Measurements from ENCODE around the gene COPG2.
"Not testable (repeated sequence)": the region's sequence is repeated elsewhere in the genome, so short reads cannot be mapped to it uniquely, and the experiment has no call there.

The COPG2 gene

DNA sequence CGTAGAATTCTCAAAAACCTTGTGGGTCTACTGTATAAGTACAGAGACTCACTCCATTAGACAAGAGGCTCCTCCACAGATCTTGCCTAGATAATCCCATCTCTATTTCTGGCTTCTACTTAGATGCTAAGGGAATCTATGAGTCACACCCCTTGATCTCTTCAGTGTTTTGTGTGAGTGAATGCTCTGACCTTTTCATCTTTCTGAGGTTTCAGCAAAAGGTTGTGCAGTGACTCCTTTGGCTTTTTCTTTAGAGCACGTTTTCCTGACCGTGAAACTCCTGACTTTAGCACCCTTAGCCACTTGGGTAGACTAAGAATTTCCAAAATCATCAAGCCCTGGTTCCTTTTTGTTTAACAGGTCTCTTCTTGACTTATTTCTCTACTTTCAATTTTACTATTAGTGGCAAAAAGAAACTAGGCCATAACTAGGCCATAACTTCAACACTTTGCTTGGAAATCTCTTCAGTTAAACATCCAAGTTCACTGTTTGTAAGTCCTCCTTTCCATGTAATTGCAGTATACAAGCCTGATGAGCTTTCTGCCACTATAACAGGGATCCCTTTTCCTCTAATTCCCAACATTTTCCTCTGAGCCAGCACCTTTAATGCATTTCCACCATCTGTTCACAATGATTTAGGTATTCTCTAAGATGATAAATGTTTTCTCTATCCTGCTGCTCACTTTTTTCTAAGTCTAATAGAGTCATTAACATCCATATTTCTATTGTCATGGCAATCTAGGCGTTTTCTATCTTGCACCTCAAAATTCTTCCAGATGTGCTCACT, 19.4 kb downstream of the COPG2 start:
- DNase-seq, result no peak

DNA sequence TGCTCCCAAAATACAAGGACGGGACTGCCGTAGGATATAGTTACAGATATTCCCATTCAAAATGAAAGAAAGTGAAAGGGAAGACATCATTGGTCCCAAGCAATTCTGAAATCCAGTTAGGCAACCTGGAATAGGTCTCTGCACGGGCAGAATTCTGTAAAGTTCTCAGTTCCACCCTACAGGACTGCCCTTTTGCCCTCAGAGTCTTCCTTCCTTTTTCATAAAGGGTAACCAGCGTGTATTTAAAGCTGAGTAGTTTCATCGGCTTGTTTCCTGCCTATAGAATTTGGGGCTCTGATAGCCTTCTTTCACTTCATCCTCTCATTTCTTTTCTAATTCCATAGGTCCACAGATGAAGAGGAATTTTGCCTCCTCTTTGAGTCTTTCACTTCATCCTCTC, 20.0 kb downstream of the COPG2 start:
- no peak for DNase-seq

DNA sequence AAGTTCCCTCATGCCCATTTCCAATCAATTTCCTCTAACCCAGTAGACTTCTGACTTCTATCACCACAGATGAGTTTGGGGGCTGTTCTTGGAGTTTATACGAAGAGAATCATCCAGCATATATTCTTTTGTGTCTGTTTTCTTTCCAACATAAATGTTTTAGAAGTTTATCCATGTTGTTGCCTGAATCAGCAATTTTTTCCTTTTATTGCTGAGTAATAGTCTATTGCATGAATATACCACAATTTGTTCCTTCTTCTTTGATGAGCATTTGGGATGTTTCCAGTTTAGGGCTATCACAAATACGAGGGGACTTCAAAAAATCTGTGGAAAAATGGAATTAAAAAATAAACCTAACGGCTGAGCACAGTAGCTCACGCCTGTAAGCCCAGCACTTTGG, 26.2 kb downstream of the COPG2 start:
- DNase-seq, result no peak

DNA sequence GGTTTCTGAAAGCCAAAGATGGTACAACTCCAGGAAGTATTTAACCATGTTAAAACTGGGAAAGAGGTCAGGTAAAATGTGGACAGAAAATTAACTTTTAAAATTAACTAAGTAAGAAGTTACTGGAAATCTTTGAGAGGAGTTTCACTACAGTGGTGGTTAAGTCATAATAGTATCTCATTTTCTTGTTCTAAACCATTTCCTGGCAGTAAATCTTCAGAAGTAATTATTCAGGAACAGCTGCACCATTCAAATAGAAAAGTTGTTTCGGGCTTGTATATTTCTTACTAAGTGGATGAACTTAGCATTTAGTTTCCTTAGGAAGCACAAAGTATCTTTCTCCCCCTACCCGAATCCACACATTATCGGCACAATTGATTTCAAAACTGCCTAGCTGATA, 27.1 kb downstream of the COPG2 start:
- DNase-seq, result no peak

DNA sequence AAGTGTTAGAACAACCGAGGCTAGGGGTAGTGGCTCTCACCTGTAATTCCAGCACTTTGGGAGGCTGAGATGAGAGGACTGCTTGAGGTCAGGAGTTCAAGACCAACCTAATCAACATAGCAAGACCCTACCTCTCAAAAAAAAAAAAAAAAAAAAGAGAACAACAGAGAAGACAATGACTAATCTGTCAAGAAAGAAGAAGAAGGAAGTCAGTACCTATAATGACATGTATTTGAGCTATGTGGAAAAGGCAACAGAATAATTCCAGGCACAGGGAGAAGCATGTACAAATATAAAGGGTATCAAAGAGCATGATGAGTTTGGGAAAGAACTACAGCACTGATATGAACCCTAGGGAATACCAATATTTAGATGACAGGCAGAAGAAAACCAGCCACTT, 27.5 kb downstream of the COPG2 start:
- no peak for DNase-seq

DNA sequence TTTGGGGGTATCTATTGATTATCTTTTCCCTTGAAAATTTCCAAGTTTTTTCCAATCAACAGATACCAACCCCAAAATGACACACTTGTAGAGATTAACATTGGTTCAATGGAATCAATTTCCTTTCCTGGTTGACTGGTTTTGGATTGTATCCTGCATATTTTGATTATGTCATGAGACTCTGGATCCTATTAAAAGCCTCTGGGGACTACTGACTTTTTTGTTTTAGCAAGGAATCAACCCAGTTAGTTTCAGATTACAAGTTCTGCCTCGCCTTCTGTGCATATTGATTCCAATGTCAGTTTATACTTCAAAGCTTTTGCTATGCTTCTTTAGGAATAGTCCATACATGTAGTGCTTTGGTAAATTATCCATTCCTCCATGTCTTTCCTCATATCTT, 29.2 kb downstream of the COPG2 start:
- DNase-seq, result no peak

DNA sequence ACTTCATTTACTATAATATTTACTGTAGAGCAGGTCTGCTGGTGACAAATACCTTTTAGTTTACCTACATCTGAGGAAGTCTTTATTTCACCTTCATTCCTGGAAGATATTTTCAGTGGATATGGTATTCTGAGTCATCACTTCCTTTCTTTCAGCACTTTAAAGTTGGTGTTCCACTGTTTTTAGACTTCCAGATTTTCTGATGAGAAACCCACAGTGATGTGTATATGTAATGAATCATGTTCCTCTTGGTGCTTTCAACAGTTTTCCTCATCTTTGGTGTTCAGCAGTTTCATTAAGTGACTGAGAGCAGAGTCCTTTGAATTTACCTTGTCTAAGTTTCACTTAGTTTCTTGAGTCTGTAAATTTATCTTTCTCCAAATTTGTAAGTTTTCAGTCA, 36.4 kb downstream of the COPG2 start:
- DNase-seq, result no peak

GRCh38 chr7:130628901-130629300, 39.6 kb downstream of the COPG2 start:
- DNase-seq, result no peak

- DNase-seq, result no peak
Measured at GRCh38 chr7:130627775-130628174, 40.8 kb downstream of the COPG2 start.

DNA sequence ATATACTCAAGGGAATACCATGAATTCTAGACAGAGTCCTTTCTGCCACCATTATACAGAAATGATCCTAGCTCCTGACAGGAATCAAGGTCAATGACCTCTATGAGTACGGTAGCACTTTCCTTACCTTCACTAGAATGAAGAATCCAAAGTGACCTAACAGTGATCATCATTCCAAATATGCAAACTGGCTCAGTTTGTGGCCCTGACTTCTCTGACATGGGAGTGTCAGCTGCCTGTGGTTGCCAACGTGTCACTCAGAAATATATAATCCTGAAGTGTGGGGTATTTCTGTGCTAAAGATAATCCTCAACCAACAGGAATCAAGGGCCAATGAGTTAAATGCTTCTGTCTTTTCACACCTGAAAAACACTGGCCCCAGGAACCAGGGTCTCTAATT, 45.7 kb downstream of the COPG2 start:
- no peak for DNase-seq

DNA sequence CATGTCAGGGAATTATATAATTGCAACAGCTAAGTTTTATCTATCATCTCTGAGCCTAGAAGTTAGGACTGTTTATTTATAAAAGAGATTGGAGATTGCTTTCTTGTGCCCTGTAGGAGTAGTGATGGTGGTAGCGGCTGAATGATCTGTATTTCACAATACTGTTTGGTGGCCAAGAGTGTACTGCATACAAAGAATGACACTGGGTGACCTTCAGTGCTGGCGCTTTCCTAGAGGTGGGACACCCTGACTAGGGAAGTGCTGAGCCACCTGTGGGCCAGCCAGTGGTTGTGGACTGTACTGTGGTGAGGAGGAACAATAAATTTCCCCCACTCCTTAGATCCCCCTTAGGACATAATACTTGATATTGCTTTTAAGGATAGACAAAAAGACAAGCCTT, 53.0 kb downstream of the COPG2 start:
- DNase-seq, result no peak

DNA sequence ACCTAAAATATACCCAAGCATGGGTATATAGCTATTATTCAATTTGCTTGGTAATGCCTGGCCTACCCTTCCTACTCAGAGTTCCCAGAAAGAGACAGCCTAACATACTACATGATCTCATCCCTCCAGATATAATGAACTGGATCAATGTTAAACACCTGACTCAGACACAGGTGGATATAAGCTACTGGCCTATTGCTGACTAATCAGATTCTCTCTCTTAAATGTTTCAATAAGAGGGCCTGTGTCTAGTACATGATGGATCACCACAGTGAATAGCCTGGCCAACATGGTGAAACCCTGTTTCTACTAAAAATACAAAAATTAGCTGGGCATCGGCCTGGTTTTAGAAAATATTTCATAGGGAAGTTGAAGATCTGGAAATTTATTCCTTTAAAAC, 54.1 kb downstream of the COPG2 start:
- DNase-seq, result no peak

GRCh38 chr7:130611218-130611617, 57.3 kb downstream of the COPG2 start:
- DNase-seq, result no peak

DNA sequence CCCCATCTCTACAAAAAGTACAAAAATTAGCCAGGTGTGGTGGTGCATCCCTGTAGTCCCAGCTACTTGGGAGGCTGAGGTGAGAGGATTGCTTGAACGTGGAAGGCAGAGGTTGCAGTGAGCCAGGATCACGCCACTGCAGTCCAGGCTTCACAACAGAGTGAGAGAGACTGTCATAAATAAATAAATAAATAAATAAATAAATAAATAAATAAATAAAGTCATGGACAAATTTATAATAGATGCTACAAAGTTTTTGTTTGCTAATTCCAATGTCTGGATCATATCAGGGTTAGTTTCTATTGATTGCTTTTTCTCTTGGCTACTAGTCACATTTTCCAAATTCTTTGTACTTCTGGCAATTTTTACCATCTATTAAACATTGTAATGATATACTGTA, 61.5 kb downstream of the COPG2 start:
- DNase-seq, result not testable (repeated sequence)

DNA sequence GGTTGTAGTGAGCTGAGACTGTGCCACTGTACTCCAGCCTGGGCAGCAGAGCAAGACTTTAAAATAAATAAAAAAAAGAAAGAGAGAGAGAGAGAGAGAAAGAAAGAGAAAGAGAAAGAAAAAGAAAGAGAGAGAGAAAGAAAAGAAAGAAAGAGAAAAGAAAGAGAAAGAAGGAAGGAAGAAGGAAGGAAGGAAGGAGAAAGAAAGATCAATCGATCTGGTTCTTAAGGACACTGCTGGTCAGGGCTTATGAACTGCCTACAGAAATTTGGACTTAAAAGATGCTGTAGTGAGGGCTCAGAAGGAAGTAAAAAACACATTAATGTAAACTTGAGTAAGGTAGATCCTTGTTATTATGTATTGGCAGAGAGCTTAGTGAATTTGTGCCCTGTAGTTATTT, 62.4 kb downstream of the COPG2 start:
- no peak for DNase-seq

DNA sequence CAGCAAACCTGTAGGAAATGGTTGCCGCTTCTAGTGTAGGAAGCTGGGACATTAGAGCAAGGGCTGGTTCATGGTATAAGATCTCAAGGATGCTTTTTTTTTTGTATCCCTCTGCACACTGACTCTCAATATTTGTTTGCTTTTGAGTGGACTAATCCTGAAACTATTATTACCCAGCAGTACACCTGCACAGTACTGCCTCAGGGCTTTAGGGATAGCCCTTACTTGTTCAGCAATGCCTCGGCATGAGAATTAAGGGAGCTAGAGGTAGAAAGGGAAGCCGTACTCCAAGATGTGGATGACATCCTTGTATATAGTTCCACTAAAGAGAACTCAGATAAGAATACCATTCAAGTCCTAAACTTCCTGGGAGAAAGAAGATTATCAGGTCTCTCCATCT, 70.5 kb downstream of the COPG2 start:
- DNase-seq, result no peak

DNA sequence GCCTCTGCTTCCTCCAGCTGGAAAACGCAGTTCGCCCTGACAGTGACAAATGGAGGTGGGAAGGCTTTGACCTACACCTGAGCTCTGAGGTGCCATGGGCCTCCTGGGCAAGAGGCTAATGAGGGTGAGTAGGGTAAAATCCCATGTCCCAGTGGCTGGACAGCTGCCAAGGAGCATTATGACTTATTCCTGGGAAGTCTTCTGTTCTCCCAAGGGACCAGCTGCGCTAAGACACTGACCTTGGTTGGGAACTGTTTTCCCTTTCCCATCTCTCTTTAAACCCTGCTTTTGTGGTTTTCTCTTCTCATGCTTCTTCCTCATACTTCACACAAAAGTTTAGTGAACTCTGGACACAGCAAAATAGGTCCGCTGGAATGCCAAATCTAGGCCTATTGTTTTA, 72.6 kb downstream of the COPG2 start:
- DNase-seq, result no peak

- DNase-seq, result no peak
Measured at GRCh38 chr7:130593033-130593432, 75.5 kb downstream of the COPG2 start.

DNA sequence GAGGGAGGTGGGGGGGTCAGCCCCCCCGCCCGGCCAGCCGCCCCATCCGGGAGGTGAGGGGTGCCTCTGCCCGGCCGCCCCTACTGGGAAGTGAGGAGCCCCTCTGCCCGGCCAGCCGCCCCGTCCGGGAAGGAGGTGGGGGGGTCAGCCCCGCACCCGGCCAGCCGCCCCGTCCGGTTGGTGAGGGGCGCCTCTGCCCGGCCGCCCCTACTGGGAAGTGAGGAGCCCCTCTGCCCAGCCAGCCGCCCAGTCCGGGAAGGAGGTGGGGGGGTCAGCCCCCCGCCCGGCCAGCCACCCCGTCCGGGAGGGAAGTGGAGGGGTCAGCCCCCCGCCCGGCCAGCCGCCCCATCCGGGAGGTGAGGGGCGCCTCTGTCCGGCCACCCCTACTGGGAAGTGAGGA, 77.1 kb downstream of the COPG2 start:
- DNase-seq, result not testable (repeated sequence)

- DNase-seq, result not testable (repeated sequence)
Measured at GRCh38 chr7:130585932-130586331, 82.6 kb downstream of the COPG2 start.

DNA sequence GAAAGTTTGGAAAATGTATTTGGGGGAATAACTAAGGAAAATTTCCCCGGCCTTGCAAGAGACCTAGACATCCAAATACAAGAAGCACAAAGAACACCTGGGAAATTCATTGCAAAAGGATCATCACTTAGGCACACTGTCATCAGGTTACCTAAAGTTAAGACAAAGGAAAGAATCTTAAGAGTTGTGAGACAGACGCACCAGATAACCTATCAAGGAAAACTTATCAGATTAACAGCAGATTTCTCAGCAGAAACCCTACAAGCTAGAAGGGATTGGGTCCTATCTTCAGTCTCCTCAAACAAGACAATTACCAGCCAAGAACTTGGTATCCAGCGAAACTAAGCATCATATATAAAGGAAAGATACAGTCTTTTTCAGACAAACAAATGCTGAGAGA, 93.4 kb downstream of the COPG2 start:
- not testable (repeated sequence) for DNase-seq

GRCh38 chr7:130570144-130570543, 98.4 kb downstream of the COPG2 start:
- not testable (repeated sequence) for DNase-seq

GRCh38 chr7:130566898-130567280, 101.7 kb downstream of the COPG2 start:
- DNase-seq, result no peak

DNA sequence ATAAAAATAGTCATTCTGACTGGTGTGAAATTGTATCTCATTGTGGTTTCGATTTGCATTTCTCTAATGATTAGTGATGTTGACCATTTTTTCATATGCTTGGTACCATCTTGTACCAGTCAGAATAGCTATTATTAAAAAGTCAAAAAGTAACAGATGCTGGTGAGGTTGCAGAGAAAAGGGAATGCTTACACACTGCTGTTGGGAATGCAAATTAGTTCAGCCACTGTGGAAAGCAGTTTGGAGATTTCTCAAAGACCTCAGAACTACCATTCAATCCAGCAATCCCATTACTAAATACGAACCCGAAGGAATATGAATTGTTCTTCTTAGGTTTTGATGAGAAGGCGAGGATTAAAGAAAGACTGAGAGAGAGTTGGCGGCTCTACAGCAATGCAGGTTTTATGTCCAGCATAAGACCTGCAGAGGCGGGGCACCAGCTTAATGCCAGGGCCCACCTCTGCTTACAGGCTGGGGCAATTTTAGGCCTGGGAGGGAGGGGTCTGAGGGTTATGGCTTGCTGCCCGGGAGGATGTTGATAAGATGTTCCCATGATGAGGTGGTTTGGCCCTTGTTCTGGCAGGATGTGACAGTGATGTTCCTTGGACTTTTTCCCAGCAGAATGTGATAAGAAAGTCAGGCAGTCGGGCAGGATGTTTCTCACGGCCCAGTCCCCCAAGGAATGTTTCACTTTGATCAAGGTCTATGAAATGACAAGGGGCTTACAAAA, 102.2 kb downstream of the COPG2 start:
- DNase-seq, result no peak

GRCh38 chr7:130560972-130561371, 107.6 kb downstream of the COPG2 start:
- DNase-seq, result no peak
